Midbrain (tissue), 1 donor: ENCODE measurements around the gene PLCB2.

Experiments used
- DNase-seq: peaks from one replicate; lab custom pipeline; 2025; lab: John Stamatoyannopoulos, UW

Gene PLCB2

DNA sequence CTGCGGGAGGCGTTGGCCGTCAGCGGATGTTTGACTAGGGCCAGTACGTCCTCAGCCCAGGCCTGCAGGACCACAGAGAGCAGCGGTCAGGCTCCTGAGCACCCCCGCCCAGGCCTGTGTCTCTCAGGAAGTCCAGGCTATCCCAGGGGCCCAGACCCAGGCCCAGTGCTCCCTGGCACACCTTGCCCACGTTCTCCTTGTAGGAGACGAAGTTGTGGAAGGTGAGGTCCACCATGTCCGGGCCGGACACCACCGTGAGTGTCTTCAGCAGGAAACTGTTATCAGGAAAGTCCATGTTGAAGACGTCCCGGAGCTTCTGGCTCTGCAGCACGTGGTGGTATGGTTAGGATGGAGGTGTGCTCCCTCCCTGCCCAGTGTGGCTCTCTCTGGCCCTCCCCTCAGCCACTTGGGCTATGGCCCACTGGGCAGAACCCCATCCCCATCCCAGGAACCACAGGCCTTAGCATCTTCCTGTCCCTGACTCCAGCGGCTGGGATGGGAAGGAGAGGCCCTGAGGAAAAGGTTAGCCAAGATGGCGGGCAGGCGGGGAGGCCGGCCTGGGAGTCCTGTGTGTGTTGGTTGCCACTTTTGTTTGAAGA is 5.3 kb downstream of the PLCB2 start:
- no peak for DNase-seq

DNA sequence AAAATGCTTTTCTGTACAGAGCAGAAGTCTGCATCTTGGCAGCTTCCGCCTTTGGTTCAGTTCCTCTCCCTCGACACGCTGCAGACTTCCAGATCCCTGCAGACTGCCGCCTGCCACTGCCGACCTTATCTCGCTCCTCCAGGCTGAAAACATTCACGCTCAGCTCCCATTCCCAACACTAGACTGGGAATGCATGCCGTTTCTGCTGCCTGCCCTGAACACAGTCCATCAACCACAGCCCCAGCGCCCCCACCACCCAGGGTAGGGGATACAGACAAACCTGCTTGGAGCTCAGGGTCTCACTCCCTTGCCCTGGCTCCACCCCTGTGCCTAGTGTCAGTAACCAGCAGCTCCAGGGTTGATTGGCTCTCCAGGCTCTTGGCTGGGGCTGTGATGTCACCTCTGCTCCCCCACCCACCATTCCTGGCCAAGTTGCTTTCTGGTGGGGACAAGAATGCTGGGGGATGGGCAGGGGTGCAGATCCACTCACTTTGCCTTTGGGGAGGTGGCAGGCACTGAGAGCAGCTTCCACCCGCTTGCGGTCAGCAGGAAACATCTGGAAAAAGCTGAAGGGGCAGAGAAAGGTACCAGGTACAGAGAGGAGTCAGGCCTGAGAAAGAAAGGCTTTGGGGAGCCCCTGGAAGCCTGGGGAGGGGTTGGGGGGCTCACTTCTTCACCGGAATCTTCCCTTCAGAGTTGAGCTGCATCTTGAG is 6.1 kb downstream of the PLCB2 start:
- no peak for DNase-seq

DNA sequence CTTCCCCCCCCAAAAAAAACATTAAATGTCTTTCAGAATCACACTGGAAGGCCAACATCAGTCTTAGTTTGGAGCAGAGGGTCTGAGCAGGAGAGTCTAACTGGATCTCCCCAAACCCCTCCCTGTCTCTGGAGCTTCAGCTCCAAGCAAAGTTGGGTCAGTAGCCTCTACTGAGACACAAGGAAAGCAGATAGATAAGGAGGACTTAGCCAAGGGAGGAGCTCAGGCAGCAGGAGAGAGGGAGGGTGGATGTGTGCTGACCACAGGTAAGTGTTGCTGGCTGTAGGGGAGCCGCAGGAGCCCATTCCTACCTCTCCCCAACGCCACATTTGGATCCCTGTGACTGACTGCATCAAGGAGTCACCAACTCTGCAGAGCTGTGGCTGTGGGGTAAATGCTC is 7.0 kb downstream of the PLCB2 start:
- DNase-seq, result no peak

DNA sequence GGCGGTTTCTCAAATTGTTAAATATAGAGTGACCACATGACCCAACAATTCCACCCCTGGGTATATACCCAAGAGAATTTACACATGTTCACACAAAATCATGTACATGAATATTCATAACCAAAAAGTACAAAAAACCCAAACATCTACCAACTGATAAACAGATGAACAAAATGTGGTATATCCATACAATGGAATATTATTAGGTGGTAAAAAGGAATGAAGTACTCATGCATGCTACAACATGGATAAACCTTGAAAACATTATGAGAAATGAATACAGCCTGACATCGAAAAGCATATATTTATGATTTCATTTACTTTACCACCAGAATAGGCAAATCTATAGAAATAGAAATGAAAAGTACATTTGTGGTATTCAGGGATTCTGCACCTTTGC is 7.4 kb downstream of the PLCB2 start:
- DNase-seq, result no peak

DNA sequence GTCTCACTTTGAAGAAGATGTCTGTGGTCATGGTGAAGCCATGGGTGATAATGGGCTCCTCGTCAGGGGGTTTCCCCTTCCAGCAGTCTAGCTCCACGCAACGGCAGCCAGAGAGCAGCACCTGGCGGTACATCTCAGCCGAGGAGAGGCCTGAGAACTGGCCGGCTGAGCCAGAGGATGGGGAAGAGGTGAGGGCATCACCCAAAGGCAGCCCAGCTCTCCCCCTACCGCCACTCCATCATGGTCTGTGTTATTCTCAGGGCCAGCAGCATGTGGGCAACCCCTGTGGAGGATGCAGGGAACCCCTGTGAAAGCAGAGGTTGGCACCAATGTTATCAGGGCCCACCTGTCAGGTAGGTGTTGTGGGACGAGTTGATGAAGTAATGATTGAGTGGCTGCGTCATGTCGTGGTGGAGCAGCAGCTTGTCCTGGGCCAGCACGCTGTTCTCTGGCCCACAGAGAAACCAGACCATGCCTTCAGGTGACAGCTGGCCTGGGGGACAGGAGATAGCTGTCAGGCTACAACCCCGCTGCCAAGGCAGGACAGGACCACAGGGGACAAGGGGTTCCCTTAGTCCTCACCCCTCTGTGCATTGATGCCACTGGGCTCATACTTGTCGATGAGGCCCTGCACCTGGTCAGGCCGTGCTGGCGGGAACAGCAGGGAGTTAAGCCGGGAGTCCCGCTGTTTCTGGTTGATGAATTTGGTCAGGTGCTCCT is 9.4 kb downstream of the PLCB2 start:
- no peak for DNase-seq

DNA sequence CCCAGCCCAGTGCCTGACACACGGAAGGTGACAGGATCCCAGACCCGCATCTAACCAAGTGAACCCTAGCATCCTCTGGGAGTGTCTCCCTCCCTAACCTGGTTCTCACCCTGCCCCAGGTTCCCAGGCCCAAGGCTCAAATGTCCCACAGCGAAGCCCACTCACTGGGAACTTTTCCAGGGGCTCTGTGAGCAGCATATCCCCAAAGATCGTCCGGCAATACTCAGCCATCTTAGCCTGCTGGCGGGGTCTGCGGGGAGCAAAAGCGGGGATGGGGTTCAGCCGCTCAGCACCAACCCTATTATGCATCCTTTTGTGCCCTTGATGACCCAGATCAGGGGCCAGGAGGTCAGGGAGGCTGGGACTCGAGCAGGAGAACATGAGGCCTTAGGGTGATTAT is 10.4 kb downstream of the PLCB2 start:
- no peak for DNase-seq

DNA sequence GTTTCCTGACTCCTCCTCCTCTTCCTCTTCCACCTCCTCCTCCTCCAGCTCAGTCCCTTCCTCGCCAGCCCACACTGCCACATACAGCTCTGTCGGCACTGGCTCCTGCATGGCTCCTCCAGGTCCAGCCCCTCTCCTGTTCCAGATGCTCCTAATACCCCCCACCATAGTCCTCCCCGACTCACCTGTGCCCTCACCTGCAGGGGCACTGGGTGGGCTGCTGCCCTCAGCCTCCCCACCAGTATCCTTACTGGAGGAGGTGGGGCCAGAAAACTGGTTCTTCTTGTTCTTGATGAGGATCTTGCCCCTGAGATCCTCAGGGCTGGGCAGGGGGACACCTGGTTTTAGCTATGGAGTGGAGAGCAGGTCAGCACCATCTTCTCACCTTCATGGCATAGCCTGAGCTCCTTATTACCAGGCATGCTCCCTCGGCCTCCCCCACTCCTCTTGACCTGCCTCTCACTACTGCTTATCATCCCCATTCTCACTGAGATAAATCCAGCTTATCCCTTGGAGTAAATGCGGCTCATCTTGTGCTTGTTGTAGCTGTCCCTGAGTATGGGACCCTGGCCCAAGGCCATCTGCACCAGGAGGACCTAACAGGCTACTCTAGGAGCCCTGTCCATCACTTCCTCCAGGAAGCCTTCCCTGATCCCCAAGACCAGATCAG is 11.0 kb downstream of the PLCB2 start:
- DNase-seq, result no peak

DNA sequence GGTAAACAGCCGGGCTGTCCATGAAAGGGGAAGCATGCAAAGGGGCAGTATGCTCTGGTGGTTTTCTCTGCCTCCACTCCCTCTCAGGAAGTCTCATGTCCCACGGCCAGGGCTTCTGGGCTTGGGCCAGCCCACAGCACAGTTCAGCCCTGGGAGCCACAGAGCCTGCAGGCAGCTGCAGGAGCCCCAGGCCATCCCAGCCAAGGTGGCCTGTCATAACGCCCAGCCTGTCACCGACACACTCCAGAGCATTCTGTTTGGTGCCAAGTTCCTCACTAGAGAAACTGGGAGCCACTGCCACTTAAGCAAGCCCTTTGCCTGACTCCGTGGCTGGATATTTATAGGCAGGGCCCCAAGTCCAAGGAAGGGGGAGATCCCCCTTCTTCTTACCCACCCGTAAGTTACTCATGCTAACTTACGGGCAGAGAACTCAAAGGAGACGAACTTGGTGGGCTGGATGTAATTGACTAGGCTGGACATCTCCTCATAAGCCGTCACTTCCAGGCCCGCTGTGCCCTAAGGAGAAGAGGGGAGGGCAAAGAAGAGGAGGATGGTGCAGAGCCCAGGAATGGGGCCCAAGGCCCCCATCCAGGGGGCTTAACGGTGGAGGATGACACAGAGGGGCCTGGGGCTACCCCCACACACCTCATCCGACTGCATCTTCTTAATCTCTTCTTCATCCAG is 11.7 kb downstream of the PLCB2 start:
- DNase-seq, result no peak

DNA sequence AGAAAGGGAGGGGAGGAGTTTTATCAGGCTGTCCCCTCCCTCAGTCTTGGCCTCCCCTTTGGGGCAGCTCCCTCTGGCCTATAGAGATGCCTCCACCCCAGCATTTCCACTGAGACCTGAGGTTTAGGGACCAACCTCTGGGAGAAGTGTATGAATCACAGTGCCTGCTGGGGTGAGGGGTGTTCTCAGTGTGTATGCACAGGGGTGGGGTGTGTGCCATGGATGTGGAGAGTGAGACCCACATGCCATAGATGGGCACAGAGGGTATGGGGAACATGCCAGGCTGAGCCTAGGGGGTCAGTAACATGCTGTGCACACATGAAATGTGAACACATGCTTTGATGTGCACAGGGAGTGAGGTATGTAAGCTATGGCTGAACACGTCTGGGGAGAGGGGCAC is 12.4 kb downstream of the PLCB2 start:
- DNase-seq, result no peak

DNA sequence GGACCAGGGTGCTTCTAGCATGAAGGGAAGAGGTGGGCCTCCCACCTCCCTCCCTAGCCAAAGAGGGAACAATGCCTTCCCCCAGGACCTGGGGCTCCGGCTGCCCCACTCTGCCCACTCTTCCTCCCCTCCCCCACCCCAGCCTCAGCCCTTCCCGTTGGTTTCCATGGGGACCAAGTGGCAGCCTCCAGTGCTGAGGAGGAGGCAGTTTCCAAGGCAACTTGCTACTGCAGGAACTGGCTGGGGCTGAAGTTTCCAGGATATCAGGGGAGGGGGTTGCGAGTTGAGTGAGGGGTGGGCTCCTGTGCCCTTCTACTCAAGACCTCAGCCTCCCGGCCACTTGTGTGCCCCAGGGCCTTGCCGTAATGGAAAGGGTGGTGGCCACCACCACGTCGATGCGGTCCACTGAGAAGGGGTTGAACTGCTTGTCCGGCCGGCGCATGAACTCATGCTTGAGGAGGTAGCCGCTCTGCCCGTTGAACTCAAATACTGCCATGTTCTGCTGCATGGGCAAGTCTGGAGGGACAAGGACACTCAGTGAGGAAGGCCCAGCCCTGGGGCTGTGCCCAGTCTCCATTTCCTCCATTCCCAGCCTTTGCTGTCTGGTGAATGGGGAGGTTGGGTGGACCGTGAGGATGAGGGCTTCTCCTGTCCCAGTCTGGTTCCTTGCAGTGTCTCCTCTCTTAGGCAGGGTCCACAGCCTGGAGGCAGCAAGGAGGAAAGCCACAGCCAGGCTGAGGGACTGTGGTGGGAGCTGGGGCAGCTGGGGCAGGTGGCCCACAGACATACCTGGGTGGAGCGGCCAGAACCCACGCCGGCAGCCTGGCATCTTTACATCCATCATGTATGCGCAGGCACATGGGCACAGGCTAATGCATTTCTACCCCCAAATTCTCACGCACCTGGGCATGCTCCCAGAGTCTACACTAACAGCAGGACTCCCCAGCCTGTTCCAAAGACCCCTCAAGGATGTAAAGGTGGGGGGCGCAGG is 13.5 kb downstream of the PLCB2 start:
- no peak for DNase-seq

DNA sequence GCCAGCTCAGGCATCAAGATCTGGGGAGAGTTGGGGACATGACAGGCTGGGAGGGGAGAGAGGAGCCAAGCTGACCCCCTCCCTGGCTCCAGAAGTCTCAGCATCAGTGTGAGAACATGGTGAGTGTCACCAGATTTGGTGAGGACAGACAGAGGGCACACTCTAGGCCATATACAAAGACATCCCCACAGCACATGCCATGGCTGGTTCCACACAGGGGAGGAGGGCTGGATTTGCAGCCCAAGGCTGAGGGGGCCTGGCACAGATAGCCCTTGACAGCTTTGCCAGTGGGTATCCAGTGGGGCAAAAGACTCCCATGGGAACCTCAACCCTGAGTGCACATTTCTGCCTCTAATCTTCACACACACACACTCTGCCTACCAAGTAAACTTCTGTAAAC is 14.7 kb downstream of the PLCB2 start:
- no peak for DNase-seq

DNA sequence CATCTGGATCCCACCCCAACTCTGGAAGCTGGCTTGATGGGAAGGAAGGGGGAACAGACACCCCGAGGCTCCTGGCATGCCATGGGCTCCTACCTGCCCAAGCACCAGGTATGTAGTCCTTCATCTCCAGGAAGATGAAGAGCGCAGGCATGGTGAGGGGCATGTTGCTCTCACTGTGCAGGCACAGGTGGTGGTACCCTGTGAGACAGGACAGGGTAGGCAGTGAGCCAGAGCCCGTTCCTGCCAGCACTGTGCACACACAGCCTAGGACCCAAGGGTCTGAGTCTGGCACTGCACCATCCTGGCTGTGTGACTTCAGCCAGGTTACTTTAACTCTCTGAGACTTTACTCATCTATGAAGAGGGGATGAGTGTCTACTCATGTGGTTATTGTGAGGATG is 15.5 kb downstream of the PLCB2 start:
- DNase-seq, result no peak

DNA sequence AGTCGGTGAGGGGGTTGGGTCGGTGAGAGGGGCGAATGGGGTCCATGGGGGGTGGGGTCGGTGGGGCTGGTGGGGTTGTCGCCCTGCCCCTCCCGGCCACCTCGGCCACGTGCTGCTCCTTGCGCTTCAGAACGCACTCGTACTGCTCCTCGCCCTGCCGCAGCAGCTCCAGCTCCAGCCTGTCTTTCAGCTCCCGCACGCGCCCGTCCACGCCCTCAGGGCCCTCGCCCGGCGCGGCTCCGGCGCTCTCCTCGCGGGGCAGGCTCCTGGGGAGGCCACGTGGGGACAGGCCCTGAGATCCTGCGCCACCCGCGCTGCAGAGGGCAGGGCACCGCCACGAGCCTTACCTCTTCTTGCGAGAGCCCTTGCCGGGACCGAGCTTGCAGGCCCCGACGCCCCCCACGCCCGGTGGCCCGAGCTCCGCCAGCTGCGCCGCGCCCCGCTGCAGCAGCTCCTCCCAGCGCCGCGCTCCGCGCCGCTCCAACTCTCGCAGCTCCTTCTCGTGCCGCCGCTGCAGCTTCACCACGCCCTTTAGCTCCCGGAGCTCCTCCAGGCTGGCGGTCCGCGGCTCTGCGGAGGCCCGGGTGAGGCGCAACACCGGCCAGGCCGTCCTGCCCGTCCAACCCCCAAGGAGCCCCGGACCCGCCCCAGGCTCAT is 16.7 kb downstream of the PLCB2 start:
- no peak for DNase-seq

DNA sequence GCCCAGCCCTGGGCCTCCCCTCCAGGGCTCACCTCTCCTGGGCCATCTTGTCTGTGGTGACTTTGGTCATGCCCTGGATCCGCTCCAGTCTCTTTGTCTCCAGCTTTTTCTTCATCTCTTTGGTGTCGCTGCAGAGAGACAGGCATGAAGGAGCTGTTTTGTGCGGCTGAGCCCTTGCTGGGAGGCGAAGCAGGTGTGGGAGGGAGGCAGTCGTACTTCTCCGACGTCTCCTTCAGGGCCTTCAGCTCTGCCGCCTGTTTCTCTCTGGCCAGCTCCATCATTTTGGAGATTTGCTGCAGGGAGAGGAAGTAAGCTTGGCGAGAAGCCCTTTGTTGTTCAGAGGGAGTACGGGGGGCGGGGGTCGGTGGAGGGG is 17.2 kb downstream of the PLCB2 start:
- DNase-seq, result no peak

DNA sequence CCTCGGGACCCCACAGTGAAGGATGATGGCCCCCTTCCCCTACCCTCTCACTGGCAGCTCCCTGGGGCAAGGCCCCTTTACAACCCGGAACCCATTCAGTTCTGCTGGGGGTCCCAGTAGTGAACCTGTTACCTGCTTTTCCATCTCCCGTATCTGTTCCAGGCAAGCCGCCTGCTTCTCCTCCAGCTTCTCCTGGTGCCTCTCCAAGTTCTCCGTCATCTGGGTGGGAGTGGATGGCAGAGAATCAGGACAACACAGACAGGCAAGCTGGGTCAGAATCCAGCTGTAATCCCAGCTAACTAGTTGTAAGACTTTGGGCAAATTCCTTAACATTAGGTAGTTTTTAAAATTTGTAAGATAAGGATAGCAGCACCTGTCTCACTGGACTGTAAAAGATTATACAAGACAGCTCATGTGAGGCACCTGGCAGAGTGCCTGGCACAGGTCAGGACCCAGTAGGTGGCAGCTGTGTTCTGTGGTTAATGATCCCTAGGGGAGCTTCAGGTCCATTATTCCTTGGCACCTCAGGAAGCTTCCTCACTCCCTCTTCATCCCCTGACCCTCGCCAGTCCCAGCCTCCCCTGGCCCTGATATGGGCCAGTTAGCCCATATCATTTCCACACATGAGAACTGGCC is 18.5 kb downstream of the PLCB2 start:
- no peak for DNase-seq

DNA sequence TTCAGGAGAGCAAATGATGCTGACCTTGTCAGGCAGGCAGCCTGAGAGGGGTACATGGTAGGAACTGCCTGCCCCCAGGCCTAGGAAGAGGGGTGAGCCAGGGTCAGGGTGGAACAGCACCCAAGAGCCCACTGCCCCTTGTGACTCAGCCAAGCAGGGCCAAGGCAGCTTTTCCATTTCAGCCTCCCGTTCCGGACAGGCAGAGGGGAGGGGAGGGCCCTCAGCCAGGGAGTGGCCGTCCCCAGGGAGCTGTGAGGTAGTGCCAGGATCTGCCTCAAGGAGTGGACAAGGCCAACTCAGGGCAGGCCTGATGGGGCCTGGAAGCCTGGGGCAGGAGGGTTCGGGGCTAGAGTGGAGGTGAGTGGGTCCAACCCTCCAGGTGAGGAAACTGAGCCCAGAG is 19.8 kb downstream of the PLCB2 start:
- DNase-seq, result no peak

DNA sequence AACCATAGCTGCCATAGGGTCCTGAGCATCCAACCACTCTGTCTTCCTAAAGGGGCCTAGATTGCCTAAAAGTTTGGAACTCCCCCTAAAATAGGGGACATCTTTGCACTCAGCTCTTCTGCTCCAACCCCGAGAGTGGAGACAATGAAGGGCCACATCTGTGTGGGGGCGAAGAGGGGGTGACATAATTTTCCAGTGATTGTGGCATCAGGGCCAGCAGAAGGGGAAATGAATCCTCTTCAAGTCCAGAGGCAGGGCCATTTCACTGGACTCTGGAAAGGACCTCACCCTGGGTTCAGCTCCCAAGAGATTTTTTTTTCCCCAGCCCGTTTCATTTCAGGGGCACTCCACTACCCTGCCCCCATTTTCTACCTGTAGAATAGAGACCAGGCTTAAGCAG is 20.2 kb downstream of the PLCB2 start:
- DNase-seq, result no peak

DNA sequence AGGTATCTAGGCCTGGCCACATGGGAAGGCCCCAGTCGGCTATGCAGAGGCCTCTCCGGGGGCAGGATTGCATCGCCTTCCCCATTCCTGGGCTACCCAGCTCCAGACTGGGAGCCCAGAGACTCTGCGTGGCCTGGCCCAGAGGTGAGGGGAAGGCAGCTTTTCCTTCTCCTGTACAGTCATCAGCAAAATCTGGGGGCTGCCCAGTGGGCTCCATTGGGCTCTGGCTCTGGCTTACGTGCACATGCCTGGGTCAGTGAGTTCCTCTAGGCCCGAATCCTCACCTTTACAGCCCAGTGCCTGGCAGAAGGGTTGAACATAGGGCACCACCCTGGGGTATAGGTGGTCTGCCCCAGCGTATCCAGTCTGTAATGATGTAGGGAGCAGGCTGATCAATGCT is 20.9 kb downstream of the PLCB2 start:
- no peak for DNase-seq

DNA sequence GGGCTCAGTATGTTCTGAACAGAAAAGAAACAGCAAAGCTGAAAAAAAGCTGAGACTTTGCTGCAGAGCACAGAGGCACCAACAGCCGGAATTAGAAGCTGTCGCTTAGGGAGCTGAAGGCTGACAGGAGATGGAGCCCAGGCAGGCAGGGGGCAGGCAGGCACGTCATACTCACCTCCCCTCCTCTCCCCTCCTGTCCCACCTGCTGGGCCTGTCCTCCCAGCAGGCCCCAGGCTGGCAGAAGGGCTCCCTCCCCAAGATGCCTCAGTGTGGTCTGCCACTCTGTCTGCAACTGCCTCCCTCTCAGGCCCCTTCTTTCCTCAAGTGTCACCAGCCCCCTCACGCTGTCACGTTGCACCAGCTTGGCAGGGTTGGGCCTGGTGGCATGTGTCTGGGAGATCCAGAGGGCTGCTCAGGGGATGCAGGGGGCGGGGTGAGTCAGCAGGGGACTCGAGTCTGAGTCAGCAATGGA is 21.6 kb downstream of the PLCB2 start:
- no peak for DNase-seq

DNA sequence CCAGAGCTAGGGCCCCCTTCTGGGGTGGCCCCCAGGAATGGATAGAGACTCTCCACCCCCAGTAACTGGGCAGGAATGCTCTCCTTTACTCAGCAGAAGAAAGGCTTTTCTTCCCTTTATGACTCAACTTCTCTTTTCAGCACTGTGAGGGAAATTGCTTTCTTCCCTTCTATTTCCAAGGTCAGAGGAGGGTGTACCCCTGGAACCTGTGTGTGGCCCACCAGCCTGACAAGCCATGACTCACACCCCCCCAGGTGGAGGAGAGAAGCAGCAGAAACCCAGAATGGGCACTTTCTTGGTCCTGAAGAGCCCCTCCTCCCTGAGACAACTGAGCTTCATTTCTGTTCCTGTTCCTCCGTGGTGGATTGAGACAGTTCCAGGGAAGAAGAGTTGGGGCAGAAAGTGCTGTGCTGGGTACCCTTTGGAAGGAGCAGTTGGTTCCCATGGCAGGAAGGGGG is 22.2 kb downstream of the PLCB2 start:
- no peak for DNase-seq
